Umbilical cord (tissue), 2 donors: ENCODE data around the gene NUDT8. TPM values are rescaled to one million over a fixed set of nuclear protein-coding genes. Genes with fewer than 3 reads are reported as not detected.
"Not testable (repeated sequence)": the region's sequence is repeated elsewhere in the genome, so short reads cannot be mapped to it uniquely, and the experiment has no call there.

Source experiments
- DNase-seq: peaks from one replicate; pipeline ENCODE4 v3.0.0-alpha.2; 2015; ENCODE audit warnings: low spot score
- total RNA-seq: library from RNA; depleted of rRNA; stranded (reverse); fragments of >200 nt; gene quantifications from one replicate; pipeline ENCODE4 v1.2.3, GENCODE V29; 2014; ENCODE audit warnings: low replicate concordance; ENCODE audit not compliant: insufficient read depth

NUDT8 gene
- total RNA-seq, 1 donor from 2014 or later, result 2.2 TPM

DNA sequence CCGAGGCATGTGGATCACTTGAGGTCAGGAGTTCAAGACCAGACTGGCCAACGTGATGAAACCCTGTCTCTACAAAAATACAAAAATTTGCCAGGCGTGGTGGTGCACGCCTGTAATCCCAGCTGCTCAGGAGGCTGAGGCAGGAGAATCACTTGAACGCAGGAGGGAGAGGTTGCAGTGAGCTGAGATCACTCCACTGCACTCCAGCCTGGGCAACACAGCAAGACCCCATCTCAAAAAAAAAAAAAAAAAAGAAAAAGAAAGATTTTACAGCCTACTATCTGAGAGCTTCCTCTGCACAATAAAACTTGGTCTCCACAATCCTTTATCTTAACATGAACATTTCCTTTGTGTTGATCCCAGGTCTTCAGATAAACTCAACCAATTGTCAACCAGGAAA is 31.0 kb upstream of the NUDT8 start:
- DNase-seq, result not testable (repeated sequence)

DNA sequence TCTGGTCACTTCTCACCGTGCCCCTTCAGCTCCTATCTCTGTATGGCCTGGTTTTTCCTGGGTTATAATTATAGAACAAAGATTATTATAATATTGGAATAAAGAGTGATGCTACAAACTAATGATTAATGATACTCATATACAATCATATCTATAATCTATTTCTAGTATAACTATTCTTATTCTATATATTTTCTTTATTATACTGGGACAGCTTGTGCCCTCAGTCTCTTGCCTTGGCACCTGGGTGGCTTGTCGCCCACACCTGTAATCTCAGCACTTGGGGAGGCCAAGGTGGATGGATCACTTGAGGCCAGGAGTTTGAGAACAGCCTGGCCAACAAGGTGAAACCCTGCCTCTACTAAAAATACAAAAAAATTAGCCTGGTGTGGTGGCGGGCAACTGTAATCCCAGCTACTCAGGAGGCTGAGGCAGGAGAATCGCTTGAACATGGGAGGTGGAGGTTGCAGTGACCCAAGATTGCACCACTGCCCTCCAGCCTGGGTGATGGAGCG is 30.0 kb upstream of the NUDT8 start:
- not testable (repeated sequence) for DNase-seq

DNA sequence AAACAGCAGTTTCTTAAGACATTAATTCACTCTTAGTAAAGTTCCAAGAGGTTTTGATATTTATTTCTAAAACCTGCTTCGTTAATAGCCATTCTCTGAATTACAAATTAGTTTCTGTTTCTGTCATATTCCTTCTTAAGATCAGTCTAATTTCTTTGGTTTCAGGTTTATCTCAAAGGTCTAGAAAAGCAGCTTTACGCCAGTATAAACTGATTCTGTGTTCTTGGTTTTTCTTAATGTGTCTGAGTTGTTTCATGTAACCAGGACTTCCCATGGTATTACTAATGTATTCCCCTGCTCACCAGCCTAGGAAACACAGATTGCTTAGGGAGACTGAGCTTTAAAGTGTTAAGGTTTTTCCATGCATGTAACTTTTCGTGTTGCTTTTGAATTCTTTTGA is 27.6 kb upstream of the NUDT8 start:
- no peak for DNase-seq

DNA sequence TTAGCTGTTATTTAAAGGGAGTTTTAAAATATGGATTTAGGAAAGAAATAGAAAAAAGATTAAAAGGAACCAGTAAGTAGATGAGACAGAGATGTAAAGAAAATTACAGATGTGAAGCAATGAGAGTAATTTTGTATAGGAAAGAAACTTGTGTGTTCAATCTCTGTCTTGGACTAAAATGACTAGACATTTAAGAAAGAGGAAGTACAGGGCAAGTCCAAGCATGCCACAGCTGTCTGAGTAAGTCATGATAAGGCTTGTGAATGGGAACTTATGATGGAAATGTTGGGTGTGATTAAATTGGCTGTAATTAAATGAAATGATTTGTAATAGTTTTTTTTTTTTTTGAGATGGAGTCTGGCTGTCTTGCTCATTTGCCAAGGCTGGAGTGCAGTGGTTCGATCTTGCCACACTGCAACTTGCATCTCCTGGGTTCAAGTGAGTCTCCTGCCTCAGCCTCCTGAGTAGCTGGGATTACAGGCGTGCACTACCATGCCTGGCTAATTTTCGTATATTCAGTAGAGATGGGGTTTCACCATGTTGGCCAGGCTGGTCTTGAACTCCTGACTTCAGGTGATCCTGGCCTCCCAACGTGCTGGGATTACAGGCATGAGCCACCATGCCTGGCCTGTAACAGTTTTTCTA is 26.7 kb upstream of the NUDT8 start:
- no peak for DNase-seq

DNA sequence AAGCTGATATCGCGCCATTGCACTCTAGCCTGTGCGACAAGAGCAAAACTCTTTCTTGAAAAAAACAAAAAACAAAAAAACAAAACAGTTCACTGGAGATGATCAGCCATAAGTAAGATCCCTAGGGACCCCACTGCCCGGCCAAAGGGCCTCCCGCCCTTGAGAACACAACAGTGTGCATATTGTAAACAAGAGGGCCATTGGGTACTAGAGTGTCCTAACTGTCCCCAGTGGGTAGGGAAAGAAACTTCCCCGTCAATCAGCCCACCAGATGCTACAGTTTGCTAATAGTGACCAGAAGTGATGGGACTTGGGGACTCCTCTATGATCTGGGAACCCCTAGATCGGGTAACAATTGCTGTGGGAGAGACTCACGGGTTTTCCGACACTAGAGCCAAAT is 24.5 kb upstream of the NUDT8 start:
- no peak for DNase-seq

DNA sequence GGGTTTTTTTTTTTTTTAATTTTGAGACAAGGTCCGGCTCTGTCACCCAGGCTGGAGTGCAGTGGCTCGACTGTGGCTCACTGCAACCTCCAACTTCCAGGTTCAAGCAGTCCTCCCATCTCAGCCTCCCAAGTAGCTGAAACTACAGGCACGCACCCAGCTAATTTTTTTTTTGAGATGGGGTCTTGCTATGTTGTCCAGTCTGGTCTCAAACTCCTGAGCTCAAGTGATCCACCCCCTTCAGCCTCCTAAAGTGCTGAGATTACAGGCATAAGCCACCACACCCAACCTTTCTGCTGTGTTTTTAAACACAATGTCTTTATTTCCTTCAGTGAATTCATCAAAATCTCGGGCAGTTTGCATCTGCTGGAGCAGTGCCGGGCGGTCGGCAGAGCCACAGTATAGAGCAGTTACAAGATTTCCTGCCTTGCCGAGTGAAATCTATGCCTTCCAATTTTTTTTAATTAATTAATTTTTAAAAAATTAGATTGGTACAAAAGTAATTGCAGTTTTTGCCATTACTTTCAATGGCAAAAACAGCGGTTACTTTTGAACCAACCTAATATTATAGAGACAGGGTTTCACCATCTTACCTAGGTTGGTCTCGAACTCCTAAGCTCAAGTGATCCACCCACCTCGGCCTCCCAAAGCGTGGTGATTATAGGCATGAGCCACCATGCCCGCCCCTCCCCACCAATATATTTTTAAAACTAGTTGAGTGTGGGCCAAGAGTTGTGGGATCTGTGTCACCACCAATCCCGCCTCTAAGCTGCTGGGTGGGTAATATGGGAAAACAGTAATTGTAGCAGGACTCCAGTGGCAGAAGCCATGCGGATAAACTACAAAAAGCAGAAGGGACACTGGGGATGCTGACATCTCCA is 23.5 kb upstream of the NUDT8 start:
- no peak for DNase-seq

DNA sequence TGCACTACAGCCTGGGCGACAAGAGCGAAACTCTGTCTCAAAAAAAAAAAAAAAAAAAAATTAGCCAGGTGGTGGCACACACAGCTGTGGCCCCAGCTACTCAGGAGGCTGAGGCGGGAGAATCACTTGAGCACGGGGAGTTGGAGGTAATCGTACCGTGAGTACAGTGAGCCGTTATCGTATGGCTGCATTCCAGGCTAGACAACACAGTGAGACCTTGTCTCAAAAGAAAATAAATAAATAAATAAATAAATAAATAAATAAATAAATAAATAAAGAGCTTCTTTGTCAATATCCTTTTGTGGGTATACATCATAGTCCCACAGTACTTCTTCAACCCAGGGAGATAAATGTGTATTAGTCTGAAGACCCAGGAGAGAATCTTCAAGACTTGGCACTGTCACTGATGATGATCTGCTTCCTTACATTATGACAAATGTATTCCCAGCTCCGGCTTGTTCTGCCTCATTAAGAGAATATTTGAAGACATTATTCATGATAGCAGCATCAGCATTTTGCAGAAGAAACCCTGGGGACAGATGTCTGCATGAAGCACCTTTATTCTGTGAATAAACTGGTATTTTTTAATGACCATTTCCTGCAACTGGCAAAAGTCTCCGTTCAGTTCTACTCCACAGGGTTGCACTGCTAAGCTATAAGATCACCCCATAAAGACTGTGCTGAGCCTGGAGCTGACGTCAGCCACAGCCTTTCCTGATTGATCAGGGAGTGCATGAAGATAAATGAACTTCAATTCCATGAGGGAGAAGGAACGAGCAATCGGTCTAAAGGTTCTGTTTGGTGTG is 22.4 kb upstream of the NUDT8 start:
- peak; percentile 40 for DNase-seq

DNA sequence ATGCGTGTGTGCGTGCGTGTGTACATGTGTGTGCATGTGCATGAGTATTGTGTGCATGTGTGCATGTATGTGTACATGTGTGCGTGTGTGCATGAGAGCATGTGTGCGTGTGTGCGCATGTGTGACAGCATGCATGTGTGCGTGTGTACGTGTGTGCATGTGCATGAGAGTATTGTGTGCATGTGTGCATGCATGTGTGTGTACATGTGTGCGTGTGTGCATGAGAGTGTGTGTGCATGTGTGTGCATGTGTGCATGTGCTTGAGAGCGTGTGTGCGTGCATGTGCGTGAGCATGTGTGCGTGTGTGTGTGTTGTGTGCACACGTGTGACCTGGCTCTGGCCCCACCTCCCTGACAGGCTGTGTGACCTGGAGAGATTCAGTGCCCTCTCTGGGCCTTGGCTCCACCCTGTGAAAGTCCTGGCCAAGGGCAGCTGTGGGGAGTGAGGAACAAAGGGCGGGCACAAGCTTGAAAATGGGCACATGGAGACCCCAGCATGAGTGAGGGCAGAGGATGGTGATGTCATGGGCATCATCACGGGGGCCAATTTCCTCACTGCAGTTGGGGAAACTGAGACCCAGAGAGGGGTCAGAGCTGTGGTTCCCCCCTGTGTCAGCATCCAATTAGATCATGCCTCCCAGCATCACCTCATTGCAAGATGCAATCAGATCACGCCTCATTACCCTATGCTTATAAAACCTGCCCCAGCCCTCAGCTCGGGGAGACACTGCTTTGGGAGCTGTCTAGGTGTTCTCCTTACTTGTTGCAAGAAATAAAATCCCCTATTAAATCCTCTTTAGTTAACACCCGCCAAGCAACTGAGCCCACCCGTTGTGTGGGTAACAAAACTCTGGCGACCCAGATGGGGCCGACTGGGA is 20.1 kb upstream of the NUDT8 start:
- DNase-seq, result no peak

DNA sequence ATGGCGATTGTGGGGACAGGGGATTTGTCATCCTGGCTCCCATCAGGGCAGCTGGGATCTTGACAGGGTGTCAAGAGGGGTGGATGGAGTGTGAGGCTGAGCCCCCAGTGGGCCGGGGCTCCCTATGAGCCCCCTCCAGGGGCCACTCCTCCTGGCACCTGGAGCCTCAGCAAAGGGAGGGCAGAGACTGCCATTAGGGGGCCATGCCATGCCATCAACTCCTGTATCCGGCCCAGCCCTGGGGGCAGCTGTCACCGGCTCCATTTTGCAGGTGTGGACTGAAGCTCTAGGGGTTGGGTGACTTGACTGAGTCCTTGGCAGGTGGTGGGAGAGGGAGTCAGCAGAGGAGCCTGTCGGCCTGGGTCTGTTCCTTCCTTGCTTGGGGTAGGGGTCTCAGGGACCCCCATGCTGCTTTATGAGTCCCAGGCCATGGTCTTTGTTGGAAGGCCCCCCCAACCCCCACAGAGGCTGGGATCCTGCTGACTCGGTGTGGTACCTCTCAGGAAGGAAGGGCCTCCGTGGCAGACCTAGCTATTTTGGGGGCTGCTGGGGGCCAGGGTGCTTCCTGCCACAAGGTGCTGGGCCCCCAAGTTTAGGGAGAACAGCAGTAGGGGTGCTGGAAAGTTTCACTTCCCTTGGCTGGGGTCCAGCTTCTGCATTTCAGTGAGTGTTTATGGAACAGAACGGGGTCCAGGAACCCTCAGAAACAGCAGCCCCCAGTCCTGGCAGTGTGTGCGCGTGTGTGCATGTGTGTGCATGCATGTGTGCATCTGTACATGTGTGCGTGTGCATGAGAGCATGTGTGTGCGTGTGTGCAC is 19.3 kb upstream of the NUDT8 start:
- DNase-seq, result peak; percentile 28

DNA sequence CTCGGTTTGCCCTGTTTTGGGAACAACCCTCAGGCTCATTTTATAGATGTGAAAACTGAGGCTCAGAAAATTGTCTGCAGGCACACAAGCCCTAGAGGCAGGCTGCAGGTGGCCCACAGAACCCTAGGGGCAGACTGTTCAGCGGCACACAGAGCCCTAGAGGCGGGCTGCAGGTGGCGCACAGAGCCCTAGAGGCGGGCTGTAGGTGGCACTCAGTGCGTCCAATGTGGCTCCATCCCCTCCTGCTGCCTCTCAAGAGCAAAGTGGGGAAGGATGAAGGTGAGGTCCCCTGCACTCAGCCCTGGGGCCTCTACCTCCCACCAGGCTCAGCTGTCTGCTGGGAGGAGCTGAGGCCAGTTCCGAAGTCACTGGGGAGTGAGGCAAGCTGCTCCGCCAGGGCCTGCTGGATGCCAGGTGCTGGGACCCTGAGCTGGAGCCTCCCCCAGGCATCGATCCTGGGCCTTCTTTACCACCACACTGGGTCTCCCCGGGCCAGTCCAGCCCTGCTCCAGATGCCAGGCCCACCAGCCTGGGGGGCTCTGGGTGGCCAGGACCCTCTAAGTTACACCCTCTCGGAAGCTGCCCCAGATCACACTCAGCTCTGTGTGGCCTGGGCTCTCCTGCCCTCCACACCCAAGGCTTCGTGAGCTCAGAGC is 18.5 kb upstream of the NUDT8 start:
- DNase-seq, result no peak

DNA sequence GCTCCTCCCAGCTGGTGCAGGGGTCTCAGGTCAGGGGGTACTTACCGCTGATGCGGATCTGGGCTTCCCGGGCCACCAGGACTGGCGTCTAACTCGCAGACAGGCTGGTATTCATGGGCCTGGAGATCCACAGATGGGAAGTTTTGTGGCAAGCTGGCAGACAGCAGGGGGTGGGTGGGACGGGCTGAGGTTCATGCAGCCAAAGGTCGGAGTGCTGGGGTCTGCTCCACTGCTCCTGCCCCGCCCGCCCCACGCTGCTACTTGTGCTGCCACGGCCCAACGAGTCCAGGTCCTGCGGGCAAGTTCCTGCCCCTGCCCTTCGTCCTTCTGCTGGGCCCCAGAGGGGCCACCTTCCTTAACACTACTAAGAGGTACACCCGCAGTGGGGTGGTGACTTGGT is 17.7 kb upstream of the NUDT8 start:
- DNase-seq, result no peak

DNA sequence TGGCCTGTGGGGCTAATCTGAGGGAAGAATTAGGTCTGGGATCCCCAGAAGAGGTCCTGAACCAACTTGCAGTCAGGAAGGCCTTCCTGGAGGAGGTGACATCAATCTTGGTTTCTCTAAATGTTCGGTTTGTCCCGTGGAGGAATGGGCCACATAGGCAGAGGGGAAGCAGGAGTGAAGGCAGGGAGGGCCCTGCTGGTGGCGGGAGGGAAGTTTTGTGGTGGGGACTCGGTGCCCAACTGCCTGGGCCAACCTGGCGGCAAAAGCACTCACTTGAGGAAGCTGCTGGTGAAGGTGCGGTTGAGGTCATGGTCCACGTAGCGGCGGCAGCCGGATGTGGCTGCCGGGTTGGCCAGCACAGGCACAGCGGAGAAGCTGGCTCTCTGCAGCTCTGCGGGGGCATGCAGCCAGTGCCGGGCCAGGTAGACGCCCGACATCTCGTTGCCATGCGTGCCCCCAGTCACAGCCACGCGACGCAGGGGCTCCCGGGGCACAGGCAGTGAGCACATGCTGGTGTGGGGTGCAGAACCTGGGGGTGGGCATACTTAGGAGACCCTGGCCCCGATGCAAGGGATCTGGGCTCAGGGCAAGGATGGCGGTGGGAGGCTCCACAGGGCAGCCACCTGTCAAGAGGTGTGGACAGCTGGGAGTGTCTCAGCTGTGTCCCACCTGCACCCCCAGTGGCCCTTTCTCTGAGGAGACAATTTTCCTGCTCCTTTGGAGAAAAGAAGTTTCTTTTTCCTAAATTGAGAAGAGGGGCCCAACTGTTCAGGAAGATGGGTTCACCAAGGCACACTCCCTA is 17.0 kb upstream of the NUDT8 start:
- no peak for DNase-seq

DNA sequence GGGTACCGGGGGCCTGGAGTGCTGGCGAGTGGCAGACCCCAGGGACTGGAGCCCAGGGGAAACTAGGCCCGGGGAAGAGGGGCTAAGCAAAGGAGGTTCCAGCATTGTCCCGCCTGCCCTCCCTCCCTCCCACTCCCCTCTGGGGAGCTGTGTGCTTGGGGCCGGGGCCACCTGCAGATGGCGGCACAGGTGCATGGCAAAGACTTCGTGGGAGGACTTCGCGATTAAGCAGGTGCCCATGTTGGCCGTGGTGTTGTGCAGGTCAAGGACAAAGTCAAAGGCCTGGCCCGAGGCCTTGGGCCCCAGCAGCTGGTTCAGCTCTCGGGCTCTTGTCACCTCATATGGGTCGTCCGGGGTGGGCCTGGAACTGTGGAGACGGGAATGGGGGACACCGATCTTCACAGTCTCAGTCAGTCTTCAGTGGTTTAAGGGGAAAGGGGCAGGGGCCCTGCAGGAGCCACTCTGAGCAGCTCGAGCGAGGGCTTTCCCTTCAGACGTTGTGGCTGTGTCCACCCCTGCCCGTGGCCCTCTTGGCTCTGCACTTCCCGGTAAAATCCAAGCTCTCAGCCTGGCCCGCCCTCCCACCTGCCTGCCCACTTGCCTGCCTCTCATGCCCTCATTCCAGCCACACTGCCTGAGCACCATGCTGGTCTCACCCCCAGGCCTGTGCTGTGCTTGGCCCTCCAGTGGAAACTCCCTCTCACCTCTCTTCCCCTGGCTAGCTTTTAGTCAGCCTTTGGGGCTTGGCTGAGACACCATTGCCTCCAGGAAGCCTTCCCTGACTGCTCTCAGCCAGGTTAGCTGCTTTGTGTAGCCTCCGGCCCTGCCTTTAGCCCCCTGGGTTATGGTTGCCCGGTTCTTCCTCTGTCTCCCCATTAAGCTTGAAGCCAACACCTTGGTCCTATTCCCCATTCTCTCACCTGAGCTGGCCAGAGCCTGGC is 16.1 kb upstream of the NUDT8 start:
- DNase-seq, result no peak

DNA sequence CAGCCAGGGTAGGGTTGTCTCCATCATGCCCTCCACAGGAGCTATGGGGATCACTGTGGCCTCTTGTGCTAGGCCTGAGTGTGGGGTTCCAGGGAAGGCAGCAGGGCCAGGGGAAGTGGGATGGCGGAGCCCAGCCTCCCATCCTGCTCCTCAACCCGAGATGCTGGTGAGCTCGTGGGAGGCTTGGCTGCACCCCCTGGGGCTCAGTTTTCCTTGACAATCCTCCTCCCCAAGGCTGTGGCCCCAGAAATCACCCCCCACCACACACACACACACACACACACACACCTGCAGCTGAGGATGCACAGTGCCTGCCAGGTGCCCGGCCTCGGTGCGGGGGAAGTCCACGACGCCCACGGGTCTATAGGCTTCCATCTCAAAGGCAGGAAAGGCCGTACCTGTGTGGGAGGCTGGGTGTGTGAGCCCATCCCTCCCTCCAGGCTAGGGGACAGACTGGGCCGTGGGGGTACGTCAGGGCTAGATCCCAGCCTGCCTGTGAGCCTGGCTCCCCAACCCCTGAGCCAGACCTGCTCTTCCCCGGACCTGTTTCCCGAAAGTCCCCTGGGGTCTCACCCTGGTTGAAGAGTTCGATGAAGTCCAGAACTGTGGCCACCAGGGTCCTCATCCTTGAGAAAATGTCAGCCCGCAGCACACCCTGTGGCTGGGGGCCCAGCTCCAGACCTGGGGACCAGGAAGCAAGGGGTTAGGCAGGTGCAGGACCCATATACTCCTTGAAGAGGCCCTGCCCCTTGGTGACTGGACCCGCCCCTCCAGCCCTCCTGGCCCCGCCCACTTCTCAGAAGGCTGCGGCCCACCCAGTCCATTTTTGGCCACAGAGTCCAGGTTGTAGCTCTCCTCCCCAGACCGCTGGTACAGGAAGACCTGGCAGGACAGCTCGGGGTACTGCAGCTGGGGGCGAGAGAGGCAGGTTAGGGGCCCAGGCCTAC is 15.0 kb upstream of the NUDT8 start:
- no peak for DNase-seq

DNA sequence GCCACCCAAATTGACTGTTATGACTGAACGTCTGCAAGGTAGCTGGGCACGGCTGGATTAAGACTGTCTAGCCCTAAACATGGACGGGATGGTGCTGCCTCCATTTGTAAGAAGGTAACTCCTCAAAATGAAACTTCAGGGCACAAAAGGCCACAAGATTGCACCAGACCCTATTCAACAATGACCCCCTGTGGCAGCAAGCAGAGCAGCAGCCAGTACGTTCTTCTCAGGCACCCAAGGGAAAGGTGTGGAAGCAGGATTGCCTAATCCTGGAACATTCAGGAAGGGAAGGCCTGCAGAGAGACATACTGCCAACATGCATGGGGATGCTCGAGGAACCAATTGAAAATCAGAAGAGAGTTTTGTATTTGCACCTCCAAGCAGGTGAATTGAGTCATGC is 14.3 kb upstream of the NUDT8 start:
- no peak for DNase-seq
